Activated CD4-positive, alpha-beta T cell treated with anti-CD3 and anti-CD28 coated beads for 24 hours (primary cell): Measurements from ENCODE around the gene EP400.

Experiments used
- DNase-seq, 2 donors: peaks; one replicate each; pipeline ENCODE4 v3.0.0-alpha.2; 2020; ENCODE audit warnings: low read depth in 2 of 2

EP400 gene

GRCh38 chr12:131949431-131950181 is at the start of gene EP400:
Gene EP400 (plus strand): TSS chr12:131949942. CDS start chr12:131960620, 10,678 bp downstream.
- DNase-seq = peak; percentile 91 to 95

- no peak for DNase-seq
Observed at GRCh38 chr12:131900397-131900796, 49.3 kb upstream of the EP400 start.

GRCh38 chr12:131901431-131902331 is 48.1 kb upstream of the EP400 start:
- DNase-seq = no peak

DNA sequence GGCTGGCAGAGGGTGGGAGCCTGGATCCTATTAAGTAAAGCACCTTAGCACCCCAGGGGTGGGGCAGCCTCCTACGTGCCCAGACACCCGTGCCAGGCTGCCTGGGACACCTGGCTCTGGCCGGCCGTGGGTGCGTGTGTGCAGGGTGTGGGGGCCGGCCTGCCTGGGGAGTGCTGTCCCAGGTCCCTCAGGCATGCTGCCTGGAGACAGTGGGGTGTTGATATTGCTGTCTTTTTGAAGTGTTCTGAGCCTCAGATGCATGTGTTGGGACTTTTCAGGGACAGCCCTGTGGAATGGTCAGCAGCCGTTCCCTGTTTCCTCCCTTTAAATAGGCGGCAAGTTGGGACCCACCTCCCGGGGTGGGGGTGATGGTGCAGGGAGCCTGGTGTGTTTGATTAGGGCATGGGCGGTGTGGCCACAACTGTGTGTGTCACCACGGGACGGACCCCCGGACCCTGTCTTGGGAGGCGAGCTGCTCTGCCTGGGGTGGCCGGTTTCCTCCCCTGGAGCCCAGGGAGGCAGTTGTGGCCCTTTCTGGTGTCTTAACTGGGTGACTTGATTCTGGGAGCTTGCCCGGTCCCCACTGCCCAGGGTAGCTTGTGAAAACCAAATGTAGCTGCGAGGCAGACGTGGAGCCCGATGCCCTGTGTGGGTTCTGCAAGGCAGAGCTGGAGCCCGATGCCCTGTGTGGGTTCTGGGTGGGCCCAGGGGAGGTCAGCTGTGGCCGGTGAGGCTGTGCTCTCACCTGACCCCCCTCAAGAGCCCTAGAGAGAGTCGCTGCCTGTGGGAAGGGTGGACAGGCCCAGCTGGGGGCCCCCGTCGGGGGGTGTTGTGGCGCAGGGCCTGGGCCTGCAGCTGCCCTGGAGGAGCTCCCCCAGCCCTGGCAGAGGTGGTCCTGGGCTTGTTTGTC is 47.2 kb upstream of the EP400 start:
- no peak for DNase-seq

- DNase-seq = no peak
Observed at GRCh38 chr12:131903270-131904255, 46.2 kb upstream of the EP400 start.

DNA sequence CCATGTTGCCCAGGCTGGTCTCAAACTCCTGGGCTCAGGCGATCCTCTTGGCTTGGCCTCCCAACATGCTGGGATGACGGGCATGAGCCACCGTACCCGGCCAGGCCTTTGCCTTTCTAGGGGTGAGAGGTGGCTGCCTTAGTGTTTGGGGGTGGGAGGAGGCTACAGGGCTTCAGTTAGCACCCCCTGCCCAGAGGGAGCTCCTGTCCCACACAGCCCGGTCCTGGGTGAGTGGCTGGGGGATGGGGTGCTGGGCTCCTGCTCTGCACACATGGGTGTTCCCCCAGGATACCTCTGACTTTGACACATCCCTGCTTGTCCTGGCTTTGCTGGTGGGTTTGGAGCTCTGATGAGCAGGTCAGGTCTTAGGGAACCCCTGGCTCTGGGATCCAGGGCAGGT is 45.4 kb upstream of the EP400 start:
- no peak for DNase-seq

- no peak for DNase-seq
Observed at GRCh38 chr12:131905081-131905629, 44.6 kb upstream of the EP400 start.

GRCh38 chr12:131905630-131906091 is 44.1 kb upstream of the EP400 start:
- DNase-seq = no peak

DNA sequence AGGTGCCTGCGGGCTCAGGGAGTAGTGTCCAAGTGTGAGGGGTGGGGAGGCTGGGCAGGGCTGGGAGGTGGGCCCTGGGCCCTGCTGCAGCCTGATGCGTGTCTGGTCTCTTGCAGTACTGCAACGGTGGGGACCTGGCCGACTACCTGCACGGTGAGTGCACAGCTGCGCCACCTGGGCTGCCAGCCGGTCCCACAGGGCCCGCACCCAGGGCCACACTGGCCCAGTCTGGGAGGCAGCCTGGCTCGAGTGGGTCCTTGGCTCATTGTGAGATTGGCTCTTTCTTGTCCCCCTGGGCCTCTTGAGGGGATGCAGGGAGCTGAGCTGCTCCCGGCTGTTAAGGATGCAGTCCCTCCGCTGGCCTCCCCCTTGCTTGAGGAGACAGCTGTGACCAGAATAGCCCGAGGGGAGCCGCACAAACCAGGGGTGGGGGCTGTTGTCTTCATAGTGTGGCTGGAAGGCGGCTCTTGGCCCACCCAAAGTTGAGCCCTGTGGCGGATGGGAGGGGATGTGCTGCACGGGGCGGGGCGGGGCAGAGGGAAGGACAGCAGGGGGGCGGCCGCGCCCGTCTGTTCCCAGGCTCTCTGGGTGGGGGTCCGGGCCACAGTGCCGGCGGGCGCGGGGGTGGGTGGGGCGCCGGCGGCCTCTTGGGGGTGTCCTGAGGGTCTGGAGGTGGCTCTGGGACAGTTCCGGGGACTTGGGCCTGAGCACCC is 42.2 kb upstream of the EP400 start:
- DNase-seq = no peak

DNA sequence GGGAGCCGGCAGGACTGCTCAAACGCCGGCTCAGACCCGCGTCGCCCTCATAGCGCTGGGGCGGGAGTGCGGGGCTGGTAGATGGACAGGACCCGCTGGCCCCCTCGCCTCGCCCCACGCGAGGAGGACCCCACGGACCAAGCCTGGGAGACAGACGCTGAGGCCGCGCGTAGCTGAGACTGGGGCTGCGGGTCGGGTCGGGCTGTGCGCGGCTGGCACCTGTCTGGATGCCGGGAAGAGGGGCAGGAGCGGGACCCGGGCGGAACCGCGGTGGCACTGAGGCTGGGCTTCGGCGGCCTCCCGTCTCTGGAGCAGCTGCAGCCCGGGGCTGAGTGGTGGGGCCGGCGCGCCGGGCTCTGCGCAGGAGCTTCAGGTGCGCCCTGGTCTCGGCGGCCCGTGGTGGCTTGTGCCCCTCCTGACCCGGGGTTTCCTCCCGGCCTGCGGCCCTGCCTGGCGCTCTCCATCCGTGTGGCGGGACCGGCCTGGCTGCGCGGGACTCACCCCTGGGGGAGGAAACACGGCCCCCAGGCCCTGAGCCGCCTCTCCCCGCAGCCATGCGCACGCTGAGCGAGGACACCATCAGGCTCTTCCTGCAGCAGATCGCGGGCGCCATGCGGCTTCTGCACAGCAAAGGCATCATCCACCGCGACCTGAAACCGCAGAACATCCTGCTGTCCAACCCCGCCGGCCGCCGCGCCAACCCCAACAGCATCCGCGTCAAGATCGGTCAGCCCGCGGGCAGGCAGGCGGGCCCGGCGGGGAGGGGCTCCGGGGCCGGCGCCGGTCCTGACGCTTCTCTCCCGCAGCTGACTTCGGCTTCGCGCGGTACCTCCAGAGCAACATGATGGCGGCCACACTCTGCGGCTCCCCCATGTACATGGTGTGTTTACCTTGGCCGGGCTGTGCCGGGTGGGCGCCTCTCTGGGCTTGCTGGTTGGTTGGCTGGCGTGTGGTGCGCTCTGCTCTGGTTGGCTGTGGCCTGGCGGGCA is 41.4 kb upstream of the EP400 start:
- DNase-seq = no peak

GRCh38 chr12:131909081-131909751 is 40.5 kb upstream of the EP400 start:
- no peak for DNase-seq

DNA sequence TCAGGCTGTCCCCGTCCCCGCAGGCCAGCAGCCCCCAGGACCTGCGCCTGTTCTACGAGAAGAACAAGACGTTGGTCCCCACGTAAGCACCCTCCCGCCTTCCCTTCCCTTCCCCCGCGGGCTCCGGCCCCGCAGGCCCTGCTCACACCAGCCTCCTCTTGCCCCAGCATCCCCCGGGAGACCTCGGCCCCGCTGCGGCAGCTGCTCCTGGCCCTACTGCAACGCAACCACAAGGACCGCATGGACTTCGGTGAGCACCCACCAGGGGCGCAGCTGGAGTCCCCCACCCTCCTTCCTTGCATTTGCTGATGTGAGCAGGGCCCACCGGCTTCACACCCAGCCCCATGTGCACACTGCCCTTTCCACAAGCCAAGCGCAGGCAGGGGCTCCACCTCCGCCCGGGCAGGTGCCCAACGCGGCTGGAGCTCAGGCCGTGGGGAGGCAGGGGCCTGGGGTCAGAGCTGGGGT is 40.0 kb upstream of the EP400 start:
- no peak for DNase-seq

- no peak for DNase-seq
Observed at GRCh38 chr12:131910302-131911027, 39.3 kb upstream of the EP400 start.

- no peak for DNase-seq
Observed at GRCh38 chr12:131911028-131911650, 38.6 kb upstream of the EP400 start.

GRCh38 chr12:131911851-131912477 is 37.8 kb upstream of the EP400 start:
- no peak for DNase-seq
